Measurements from ENCODE around the gene KMT2A.

The KMT2A gene

GRCh38 chr11:118435893-118436624, at the start of gene KMT2A:
KMT2A (plus strand) TSS chr11:118436492; CDS start chr11:118436513, 21 bp downstream.
- DNase-seq (ENCODE audit: extremely low read depth, insufficient read length) = peak; percentile 98
- no peaks in the 10 kb centered on the region for H3K27me3 ChIP-seq (replicated peaks; ENCODE audit: control insufficient read depth, insufficient read depth, low read length)
- peak within 1 kb of the TSS; percentile 88 for H3K4me3 ChIP-seq (replicated peaks; ENCODE audit: low read depth, low read length)
- TF ChIP-seq CTCF (IDR thresholded peaks at IDR 0.05; ENCODE audit: insufficient read depth, low read length, poor library complexity, severe bottlenecking) = no peak
- H3K36me3 ChIP-seq (ENCODE audit: control insufficient read depth, insufficient read depth, low read length) = no peaks in the 10 kb centered on the region

GRCh38 chr11:118396097-118396501, 40.2 kb upstream of the KMT2A start:
- DNase-seq (ENCODE audit: extremely low read depth, insufficient read length) = no peak
- H3K4me3 ChIP-seq (replicated peaks; ENCODE audit: low read depth, low read length) = no peak overlapping the region
- H3K27me3 ChIP-seq (replicated peaks; ENCODE audit: control insufficient read depth, insufficient read depth, low read length) = no peaks in the 10 kb centered on the region
- no peak for TF ChIP-seq CTCF (IDR thresholded peaks at IDR 0.05; ENCODE audit: insufficient read depth, low read length, poor library complexity, severe bottlenecking)
- H3K36me3 ChIP-seq (ENCODE audit: control insufficient read depth, insufficient read depth, low read length) = peaks cover 9% of the 10 kb centered on the region

DNA sequence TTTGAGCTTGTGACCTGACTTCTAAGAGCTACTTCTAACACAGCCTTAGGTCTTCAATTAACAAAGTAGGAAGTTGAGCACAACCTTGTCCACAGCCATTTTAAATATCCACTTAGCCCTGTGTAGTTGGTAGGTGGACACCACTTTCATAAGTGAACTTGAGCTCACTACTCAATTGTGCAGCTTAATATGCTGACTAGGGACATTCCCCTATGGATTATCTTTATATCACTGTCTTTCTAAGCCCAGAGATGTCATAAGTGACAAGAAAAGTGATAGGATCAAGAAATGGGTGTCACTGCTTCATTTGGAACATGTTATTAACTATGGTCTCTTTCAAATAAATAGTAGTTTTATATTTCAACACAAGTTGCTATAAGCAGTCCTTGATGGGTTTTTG, 38.8 kb upstream of the KMT2A start:
- H3K4me3 ChIP-seq (replicated peaks; ENCODE audit: low read depth, low read length) = no peak overlapping the region
- no peaks in the 10 kb centered on the region for H3K27me3 ChIP-seq (replicated peaks; ENCODE audit: control insufficient read depth, insufficient read depth, low read length)
- TF ChIP-seq CTCF (IDR thresholded peaks at IDR 0.05; ENCODE audit: insufficient read depth, low read length, poor library complexity, severe bottlenecking) = no peak
- peaks cover 9% of the 10 kb centered on the region for H3K36me3 ChIP-seq (ENCODE audit: control insufficient read depth, insufficient read depth, low read length)
- no peak for DNase-seq (ENCODE audit: extremely low read depth, insufficient read length)

GRCh38 chr11:118398791-118399559, 37.3 kb upstream of the KMT2A start:
- Histone ChIP-seq H3K36me3 (ENCODE audit: control insufficient read depth, insufficient read depth, low read length) (peaks cover 3% of the 10 kb centered on the region; the same call in 1 of the 2 replicates), H3K27me3 (replicated peaks; ENCODE audit: control insufficient read depth, insufficient read depth, low read length) (no peaks in the 10 kb centered on the region), H3K4me3 (replicated peaks; ENCODE audit: low read depth, low read length) (no peak overlapping the region)
- DNase-seq (ENCODE audit: extremely low read depth, insufficient read length) = no peak
- TF ChIP-seq CTCF (IDR thresholded peaks at IDR 0.05; ENCODE audit: insufficient read depth, low read length, poor library complexity, severe bottlenecking) = no peak

- no peaks in the 10 kb centered on the region for H3K27me3 ChIP-seq (replicated peaks; ENCODE audit: control insufficient read depth, insufficient read depth, low read length)
- H3K36me3 ChIP-seq (ENCODE audit: control insufficient read depth, insufficient read depth, low read length) = no peaks in the 10 kb centered on the region; the same call in 1 of the 2 replicates
- DNase-seq (ENCODE audit: extremely low read depth, insufficient read length) = peak; percentile 90
- no peak for TF ChIP-seq CTCF (IDR thresholded peaks at IDR 0.05; ENCODE audit: insufficient read depth, low read length, poor library complexity, severe bottlenecking)
- H3K4me3 ChIP-seq (replicated peaks; ENCODE audit: low read depth, low read length) = peak within 1 kb of the TSS; percentile 83
These were observed 35.0 kb upstream of the KMT2A start, which contains the start of gene ATP5MG for GRCh38 chr11:118401151-118401879. ATP5MG (plus strand) TSS chr11:118401606; CDS start chr11:118401666, 60 bp downstream.

Measured in GM06990 (cell line).